HCT116 (cell line): ENCODE measurements around the gene CHRD. TPM values are rescaled to one million over a fixed set of nuclear protein-coding genes. Genes with fewer than 3 reads are reported as not detected.

Experiments used
- ATAC-seq: fragments of 200-7000 bp; cut with Tn5 transposase; 2 replicates; pipeline ENCODE4 v1.9.1; 2020; ENCODE audit warnings: mild to moderate bottlenecking, moderate library complexity
- BruUV-seq: library from RNA; stranded (reverse); fragments of 400-500 nt; replicated peaks from 2 replicates; lab custom pipeline; 2021; lab: Mats Ljungman, UMichigan
- CTCF ChIA-PET: fragments of 300-600 bp; sonication (Branson Sonifier 250); formaldehyde crosslinking; loops from one replicate; lab custom pipeline; 2021; ENCODE audit warnings: antibody characterized with exemption; lab: Charles Lee
- POLR2A ChIA-PET: fragments of 300-600, 350-600 bp; sonication (Branson Sonifier 250); formaldehyde crosslinking; loops from one replicate; lab custom pipeline; 2021; ENCODE audit warnings: antibody characterized with exemption; lab: Charles Lee
- RAD21 ChIA-PET, 2 experiments: fragments of 300-600 bp; sonication (Branson Sonifier 250); formaldehyde crosslinking; loops; one replicate each; lab custom pipeline; 2023; ENCODE audit warnings: low total read pairs in 2 of 2; ENCODE audit not compliant: uncharacterized antibody in 2 of 2, unreplicated experiment in 2 of 2, low non-redundant PET in 1 of 2; lab: Charles Lee
- DNase-seq: peaks from one replicate; pipeline ENCODE4 v3.0.0-alpha.2; 2010; ENCODE audit warnings: low read depth, low spot score
- H2AFZ ChIP-seq: fragments of 200-600 bp; shearing (Covaris generic), sonication (generic); 2 replicates; pipeline ENCODE4 v1.6.1; 2017; ENCODE audit warnings: low read depth, mixed run types, mixed read lengths, antibody characterized with exemption, low read length; ENCODE audit not compliant: poor library complexity, severe bottlenecking
- H3K27ac ChIP-seq: 2 replicates; pipeline ENCODE4 v1.5.1; 2012; ENCODE audit warnings: low read depth, low read length
- H3K27me3 ChIP-seq: fragments of 200-600 bp; sonication (generic); 2 replicates; pipeline ENCODE4 v1.6.1; 2016; ENCODE audit warnings: mixed run types, low read length, mixed read lengths; ENCODE audit not compliant: insufficient read depth
- H3K36me3 ChIP-seq, 2 experiments: fragments of 200-500 bp in 1 of 2; fragments of 200-600 bp in 1 of 2; sonication (Bioruptor generic) in 1 of 2; sonication (generic) in 1 of 2; 2 replicates each; pipeline versions ENCODE4 v1.5.1 to v1.6.1; 2014 to 2016; ENCODE audit warnings: low read length in 2 of 2, inconsistent platforms in 1 of 2, mixed read lengths in 1 of 2, mixed run types in 1 of 2; ENCODE audit not compliant: insufficient read depth in 2 of 2, control insufficient read depth in 1 of 2
- H3K4me1 ChIP-seq, 2 experiments: fragments of 200-600 bp in 1 of 2; sonication (generic) in 1 of 2; 2 replicates each; pipeline versions ENCODE4 v1.5.1 to v1.6.1; 2012 to 2017; ENCODE audit warnings: low read length in 2 of 2, inconsistent platforms in 1 of 2, mild to moderate bottlenecking in 1 of 2, mixed read lengths in 1 of 2, mixed run types in 1 of 2, moderate library complexity in 1 of 2; ENCODE audit not compliant: insufficient read depth in 2 of 2, control insufficient read depth in 1 of 2
- H3K4me2 ChIP-seq: fragments of 200-600 bp; sonication (generic); 2 replicates; pipeline ENCODE4 v1.6.1; 2017; ENCODE audit warnings: mixed run types, low read length, mixed read lengths
- H3K4me3 ChIP-seq, 2 experiments: fragments of 200-600 bp in 1 of 2; sonication (generic) in 1 of 2; replicated peaks in 1 of 2; 2 replicates each; pipeline ENCODE4 v1.5.1; 2011 to 2016; ENCODE audit warnings: low read length in 2 of 2, control low read depth in 1 of 2, low read depth in 1 of 2, mild to moderate bottlenecking in 1 of 2, mixed read lengths in 1 of 2, mixed run types in 1 of 2
- H3K79me2 ChIP-seq: fragments of 200-600 bp; sonication (generic); 2 replicates; pipeline ENCODE4 v1.6.1; 2017; ENCODE audit warnings: mild to moderate bottlenecking, mixed run types, low read length, moderate library complexity, mixed read lengths; ENCODE audit not compliant: insufficient read depth
- H3K9ac ChIP-seq: fragments of 200-600 bp; sonication (generic); 2 replicates; pipeline ENCODE4 v1.6.1; 2016; ENCODE audit warnings: low read length, mixed read lengths
- H3K9me2 ChIP-seq: fragments of 200-600 bp; sonication (generic), shearing (Covaris generic); 2 replicates; pipeline ENCODE4 v1.6.1; 2017; ENCODE audit warnings: mixed run types, mild to moderate bottlenecking, moderate library complexity; ENCODE audit not compliant: insufficient read depth
- H3K9me3 ChIP-seq, 2 experiments: fragments of 200-500 bp in 1 of 2; fragments of 200-600 bp in 1 of 2; sonication (Bioruptor generic) in 1 of 2; sonication (generic) in 1 of 2; 2 replicates each; pipeline ENCODE4 v1.6.1; 2014 to 2017; ENCODE audit warnings: low read length in 2 of 2, mixed read lengths in 2 of 2, inconsistent platforms in 1 of 2, low read depth in 1 of 2, mild to moderate bottlenecking in 1 of 2, mixed run types in 1 of 2, moderate library complexity in 1 of 2; ENCODE audit not compliant: control insufficient read depth in 1 of 2, insufficient read depth in 1 of 2
- H4K20me1 ChIP-seq: fragments of 200-600 bp; sonication (generic), shearing (Covaris generic); 2 replicates; pipeline ENCODE4 v1.6.1; 2017; ENCODE audit warnings: mixed run types, mild to moderate bottlenecking, moderate library complexity; ENCODE audit not compliant: insufficient read depth
- CBX3 ChIP-seq: IDR thresholded peaks from 2 replicates; pipeline ENCODE4 v1.6.1; 2012; ENCODE audit warnings: low read depth
- CTCF ChIP-seq, 3 experiments: fragments of 200-600 bp in 1 of 3; sonication (generic) in 1 of 3; IDR thresholded peaks in 2 of 3; conservative IDR thresholded peaks in 1 of 3; 2 replicates each; pipeline ENCODE4 v1.5.1; 2012 to 2017; ENCODE audit warnings: low read depth in 2 of 3, low read length in 2 of 3, antibody characterized with exemption in 1 of 3, borderline replicate concordance in 1 of 3, control low read depth in 1 of 3, mild to moderate bottlenecking in 1 of 3, mixed read lengths in 1 of 3, mixed run types in 1 of 3, moderate library complexity in 1 of 3; ENCODE audit not compliant: insufficient read depth in 1 of 3
- ELF1 ChIP-seq: IDR thresholded peaks from 2 replicates; pipeline ENCODE4 v1.6.1; 2012; ENCODE audit warnings: low read depth, borderline replicate concordance
- EZH2phosphoT487 ChIP-seq: fragments of 200-600 bp; IDR thresholded peaks from 2 replicates; pipeline ENCODE4 v1.6.1; 2018; ENCODE audit warnings: antibody characterized with exemption, borderline replicate concordance
- JUND ChIP-seq: IDR thresholded peaks from 2 replicates; pipeline ENCODE4 v1.6.1; 2012
- POLR2A ChIP-seq: IDR thresholded peaks from 2 replicates; pipeline ENCODE4 v1.7.0; 2011; ENCODE audit warnings: borderline replicate concordance; ENCODE audit not compliant: insufficient read depth, insufficient read length; ENCODE audit errors: extremely low read depth
- POLR2AphosphoS5 ChIP-seq: IDR thresholded peaks from 2 replicates; pipeline ENCODE4 v1.6.1; 2011; ENCODE audit warnings: mild to moderate bottlenecking, low read depth, low read length, moderate library complexity
- SP1 ChIP-seq: IDR thresholded peaks from 2 replicates; pipeline ENCODE4 v1.6.1; 2012; ENCODE audit warnings: low read depth
- SRF ChIP-seq: IDR thresholded peaks from 2 replicates; pipeline ENCODE4 v1.6.1; 2012; ENCODE audit warnings: low read depth
- YY1 ChIP-seq: IDR thresholded peaks from 2 replicates; pipeline ENCODE4 v1.6.1; 2011; ENCODE audit warnings: low read length, low read depth, moderate library complexity, mild to moderate bottlenecking; ENCODE audit not compliant: insufficient replicate concordance; ENCODE audit errors: extremely low read depth
- ZBTB33 ChIP-seq: IDR thresholded peaks from 2 replicates; pipeline ENCODE4 v1.6.1; 2011; ENCODE audit warnings: mild to moderate bottlenecking, low read length, moderate library complexity; ENCODE audit not compliant: insufficient replicate concordance; ENCODE audit errors: extremely low read depth
- ZFX ChIP-seq: fragments of 450-650 bp; IDR thresholded peaks from 2 replicates; pipeline ENCODE4 v1.6.1; 2017
- intact Hi-C: fragments of 100-400 bp; cut with micrococcal nuclease; formaldehyde crosslinking; loops from 2 replicates; pipeline ENCODE4 v1.10.0; 2022
- total RNA-seq: library from RNA; stranded (reverse); gene quantifications from one replicate; pipeline ENCODE4 v1.2.1, GENCODE V29; 2021; ENCODE audit not compliant: unreplicated experiment
- TF ChIP-seq, protein P1 (sequence below): IDR thresholded peaks from 2 replicates; pipeline ENCODE4 v1.6.1; 2012; ENCODE audit warnings: low read depth
- TF ChIP-seq, protein P2 (sequence below): IDR thresholded peaks from 2 replicates; pipeline ENCODE4 v1.6.1; 2012

Gene CHRD
- total RNA-seq, 1 experiment from 2014 or later: 8.0 TPM

- CTCF ChIA-PET: interaction anchor here (1.0 kb wide), 1 partner anchor 55 kb away, joined by 3 read pairs; no protein-coding TSS in a partner anchor
- H3K9me3 ChIP-seq: no peaks in the 10 kb centered on the region
- no TSS peak for BruUV-seq
- no peaks in the 10 kb centered on the region for H3K79me2 ChIP-seq
- no peaks in the 10 kb centered on the region for H3K9me2 ChIP-seq
- POLR2A ChIA-PET: no interaction called here
- ATAC-seq: no peak
- no peak overlapping the region for H3K9ac ChIP-seq
- DNase-seq: no peak
- H3K36me3 ChIP-seq: no peaks in the 10 kb centered on the region
- H3K27me3 ChIP-seq: no peaks in the 10 kb centered on the region
- RAD21 ChIA-PET: interaction anchor here in 1 of 2 experiments (0.6 kb wide), 1 partner anchor 268 kb away, joined by 3 read pairs; no protein-coding TSS in a partner anchor
- no peak for TF ChIP-seq EZH2phosphoT487
- no peak for TF ChIP-seq SP1
- no peak for TF ChIP-seq YY1
- no peak for TF ChIP-seq POLR2AphosphoS5
- TF ChIP-seq ELF1: no peak
- TF ChIP-seq, protein P1, sequence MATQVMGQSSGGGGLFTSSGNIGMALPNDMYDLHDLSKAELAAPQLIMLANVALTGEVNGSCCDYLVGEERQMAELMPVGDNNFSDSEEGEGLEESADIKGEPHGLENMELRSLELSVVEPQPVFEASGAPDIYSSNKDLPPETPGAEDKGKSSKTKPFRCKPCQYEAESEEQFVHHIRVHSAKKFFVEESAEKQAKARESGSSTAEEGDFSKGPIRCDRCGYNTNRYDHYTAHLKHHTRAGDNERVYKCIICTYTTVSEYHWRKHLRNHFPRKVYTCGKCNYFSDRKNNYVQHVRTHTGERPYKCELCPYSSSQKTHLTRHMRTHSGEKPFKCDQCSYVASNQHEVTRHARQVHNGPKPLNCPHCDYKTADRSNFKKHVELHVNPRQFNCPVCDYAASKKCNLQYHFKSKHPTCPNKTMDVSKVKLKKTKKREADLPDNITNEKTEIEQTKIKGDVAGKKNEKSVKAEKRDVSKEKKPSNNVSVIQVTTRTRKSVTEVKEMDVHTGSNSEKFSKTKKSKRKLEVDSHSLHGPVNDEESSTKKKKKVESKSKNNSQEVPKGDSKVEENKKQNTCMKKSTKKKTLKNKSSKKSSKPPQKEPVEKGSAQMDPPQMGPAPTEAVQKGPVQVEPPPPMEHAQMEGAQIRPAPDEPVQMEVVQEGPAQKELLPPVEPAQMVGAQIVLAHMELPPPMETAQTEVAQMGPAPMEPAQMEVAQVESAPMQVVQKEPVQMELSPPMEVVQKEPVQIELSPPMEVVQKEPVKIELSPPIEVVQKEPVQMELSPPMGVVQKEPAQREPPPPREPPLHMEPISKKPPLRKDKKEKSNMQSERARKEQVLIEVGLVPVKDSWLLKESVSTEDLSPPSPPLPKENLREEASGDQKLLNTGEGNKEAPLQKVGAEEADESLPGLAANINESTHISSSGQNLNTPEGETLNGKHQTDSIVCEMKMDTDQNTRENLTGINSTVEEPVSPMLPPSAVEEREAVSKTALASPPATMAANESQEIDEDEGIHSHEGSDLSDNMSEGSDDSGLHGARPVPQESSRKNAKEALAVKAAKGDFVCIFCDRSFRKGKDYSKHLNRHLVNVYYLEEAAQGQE: no peak
- no peak for TF ChIP-seq ZBTB33
- no peak for TF ChIP-seq CTCF (IDR thresholded peaks at IDR 0.05 in 2 of 3, conservative IDR thresholded peaks at IDR 0.05 in 1 of 3; ENCODE audit: borderline replicate concordance in 1 of 3, insufficient read depth in 1 of 3, low read depth in 2 of 3, low read length in 2 of 3)
- no peak for TF ChIP-seq ZFX
- TF ChIP-seq JUND: no peak
- TF ChIP-seq POLR2A: no peak
- TF ChIP-seq CBX3: no peak
- TF ChIP-seq SRF: no peak
- TF ChIP-seq, protein P2, sequence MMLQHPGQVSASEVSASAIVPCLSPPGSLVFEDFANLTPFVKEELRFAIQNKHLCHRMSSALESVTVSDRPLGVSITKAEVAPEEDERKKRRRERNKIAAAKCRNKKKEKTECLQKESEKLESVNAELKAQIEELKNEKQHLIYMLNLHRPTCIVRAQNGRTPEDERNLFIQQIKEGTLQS: no peak
- no peak overlapping the region for H2AFZ ChIP-seq
- no peak overlapping the region for H3K4me3 ChIP-seq
- H3K4me2 ChIP-seq: no peak overlapping the region
- no peaks in the 10 kb centered on the region for H3K4me1 ChIP-seq
- intact Hi-C loops: no loop called here
- no peak overlapping the region for H3K27ac ChIP-seq
- H4K20me1 ChIP-seq: no peaks in the 10 kb centered on the region
These were observed 35.3 kb downstream of the CHRD start for GRCh38 chr3:184415203-184415490.
